GM18951 (cell line): Measurements from ENCODE around the gene TGFBR3.
"Not testable (repeated sequence)": the region's sequence is repeated elsewhere in the genome, so short reads cannot be mapped to it uniquely, and the experiment has no call there.

Experiments
- POLR2A ChIP-seq: IDR thresholded peaks from 4 replicates; pipeline ENCODE4 v1.6.1; 2011; ENCODE audit warnings: mild to moderate bottlenecking; ENCODE audit not compliant: insufficient read length, insufficient read depth; ENCODE audit errors: extremely low read depth
- in situ Hi-C: fragments of 300-500 bp; cut with MboI; formaldehyde crosslinking; loops from one replicate; pipeline ENCODE4 v1.12.0; 2022; ENCODE audit warnings: low sequenced_read_pairs, mixed read lengths, inconsistent platforms; ENCODE audit not compliant: unreplicated experiment

The TGFBR3 gene

GRCh38 chr1:91669584-91670350 lies 216.2 kb downstream of the TGFBR3 start:
- in situ Hi-C loops = no loop called here
- no peak for TF ChIP-seq POLR2A

DNA sequence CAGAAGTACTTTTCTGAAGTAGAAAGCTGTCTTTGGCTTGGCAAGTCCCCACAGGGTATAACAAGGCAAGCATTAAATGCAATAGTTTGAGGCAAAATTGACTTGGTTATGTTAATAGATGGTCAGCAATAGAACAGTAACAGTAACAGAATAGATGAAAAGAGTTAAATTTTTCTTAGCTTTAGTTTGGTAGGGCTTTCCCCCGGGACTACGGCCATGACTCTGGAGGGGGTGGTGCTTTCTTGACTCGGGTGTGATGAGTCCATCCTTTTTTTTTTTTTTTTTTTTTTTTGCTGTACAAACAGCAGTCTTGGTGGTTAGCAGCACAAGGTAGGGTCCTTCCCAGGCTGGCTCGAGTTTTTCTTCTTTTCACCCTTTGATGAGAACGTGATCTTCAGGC lies 219.3 kb downstream of the TGFBR3 start:
- in situ Hi-C loops = not testable (repeated sequence)

DNA sequence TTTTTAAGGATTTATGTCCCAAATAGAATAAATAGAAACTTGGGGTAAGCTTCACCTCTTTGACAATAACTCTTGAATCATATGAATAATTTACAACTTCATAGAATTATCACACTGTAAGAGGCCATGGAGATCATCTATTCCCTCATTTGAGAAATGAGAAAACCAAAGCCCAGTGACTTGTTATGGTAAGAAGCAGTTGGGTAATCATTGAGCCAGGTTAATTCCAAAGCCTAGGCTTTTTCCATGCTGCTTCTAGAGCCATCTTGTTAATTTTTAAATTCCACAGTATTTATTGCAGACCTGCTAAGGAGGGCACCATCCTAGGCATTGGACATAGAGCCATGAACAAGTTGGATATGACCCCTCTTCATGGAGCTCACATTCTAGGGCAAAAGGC lies 224.8 kb downstream of the TGFBR3 start:
- in situ Hi-C loops = no loop called here
- no peak for TF ChIP-seq POLR2A

DNA sequence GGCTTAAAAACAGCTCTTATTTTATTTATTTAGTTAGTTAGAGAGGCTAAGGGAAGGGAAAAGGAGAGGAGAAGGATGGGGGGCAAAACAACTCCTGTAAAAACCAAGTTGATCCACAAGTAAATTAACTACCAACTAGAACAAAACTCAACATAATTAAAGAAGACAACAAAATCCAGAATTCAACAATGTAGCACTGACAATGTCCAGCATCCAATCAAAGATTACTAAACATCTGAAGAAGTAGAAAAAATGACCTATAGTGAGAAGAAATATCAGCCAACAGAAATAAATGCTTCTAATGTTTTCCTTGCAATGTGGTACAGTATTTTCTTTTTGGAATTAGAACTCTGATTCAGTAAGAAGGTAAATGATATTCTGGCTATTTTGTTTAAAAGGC lies 225.2 kb downstream of the TGFBR3 start:
- in situ Hi-C loops = no loop called here
- no peak for TF ChIP-seq POLR2A

DNA sequence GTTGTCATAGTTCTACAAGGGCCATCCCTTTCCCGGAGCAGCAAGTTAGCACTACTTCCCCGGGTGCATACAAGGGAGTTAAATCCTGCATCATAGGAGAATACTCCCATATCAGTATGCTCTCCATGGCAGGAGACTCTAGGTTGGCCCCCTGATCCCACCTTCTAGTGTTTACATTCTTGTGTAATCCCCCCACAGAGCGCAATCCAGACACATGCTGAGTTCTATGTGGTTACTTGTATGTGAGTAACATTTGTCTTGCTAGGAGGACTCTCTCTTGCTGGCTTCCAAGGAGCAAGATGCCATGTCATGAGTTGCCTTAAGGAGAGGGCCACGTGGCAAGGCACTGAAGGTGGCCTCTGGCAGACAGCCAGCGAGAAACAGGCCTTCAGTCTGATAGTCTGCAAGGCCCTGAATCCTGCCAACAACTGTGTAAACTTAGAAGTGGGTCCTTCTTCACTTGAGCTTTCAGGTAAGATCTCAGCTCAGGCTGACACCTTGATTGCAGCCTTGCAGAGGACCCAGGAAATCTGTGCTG lies 230.0 kb downstream of the TGFBR3 start:
- TF ChIP-seq POLR2A = no peak
- in situ Hi-C loops = no loop called here

- TF ChIP-seq POLR2A = no peak
- in situ Hi-C loops = no loop called here
Observed at GRCh38 chr1:91653183-91653582, 232.8 kb downstream of the TGFBR3 start.

DNA sequence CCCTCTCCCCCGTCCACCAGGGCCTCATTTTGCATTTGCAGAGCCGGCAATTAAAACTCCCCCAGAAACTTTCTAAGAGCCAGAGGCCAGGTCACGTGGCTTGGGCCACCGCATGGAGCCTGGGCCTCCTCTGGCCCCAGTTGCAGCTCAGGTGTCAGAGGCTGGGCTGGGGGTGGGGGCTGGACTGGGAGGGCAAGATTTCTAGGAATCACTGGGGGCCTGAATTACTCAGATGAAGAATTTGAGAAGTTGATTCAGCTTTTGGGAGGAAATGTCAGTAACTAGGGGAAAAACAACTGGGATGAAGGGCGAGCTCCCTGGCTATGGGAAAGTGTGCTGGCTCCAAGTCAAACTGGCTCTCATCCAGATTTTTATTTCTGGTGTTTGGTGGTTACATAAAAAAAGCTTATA lies 234.3 kb downstream of the TGFBR3 start:
- in situ Hi-C loops = no loop called here
- no peak for TF ChIP-seq POLR2A

DNA sequence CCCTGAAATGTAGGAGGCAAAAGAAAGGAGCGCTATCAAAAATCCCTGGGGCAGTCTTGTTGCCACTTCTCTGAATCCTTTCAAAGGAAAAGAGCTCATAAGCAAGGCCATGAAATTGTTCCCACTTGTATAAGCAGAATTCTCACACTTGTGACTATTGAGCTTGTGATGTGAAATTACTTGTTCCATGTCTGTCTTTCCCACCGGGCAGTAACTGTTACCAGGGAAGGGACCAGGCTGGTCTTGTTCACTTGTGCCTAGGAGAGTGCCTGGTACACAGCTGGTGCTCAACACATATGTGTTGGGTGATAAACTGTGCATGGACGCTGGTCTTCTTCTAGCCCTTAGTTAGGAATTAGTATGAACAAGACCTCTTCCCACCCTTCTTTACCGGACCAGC lies 234.7 kb downstream of the TGFBR3 start:
- in situ Hi-C loops = no loop called here
- no peak for TF ChIP-seq POLR2A

GRCh38 chr1:91650764-91651163 lies 235.2 kb downstream of the TGFBR3 start:
- in situ Hi-C loops = no loop called here
- TF ChIP-seq POLR2A = no peak

DNA sequence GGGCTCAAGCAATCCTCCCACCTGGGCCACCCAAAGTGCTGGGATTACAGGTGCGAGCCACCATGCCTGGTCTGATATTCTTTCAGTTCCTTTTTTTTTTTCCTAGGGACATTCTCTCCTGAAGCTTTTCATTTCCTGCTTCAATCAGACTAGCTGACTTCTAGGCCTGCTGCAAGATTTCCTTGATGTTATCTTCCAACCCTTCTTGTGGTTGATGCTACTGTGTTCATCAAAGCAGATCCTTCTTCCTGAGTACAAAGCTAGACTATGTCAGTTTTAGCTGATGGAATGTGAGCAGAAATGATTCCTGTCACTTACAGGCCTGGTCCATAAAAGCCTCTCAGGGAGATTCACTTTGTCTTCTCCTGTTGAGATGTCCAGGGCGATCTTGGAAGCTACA lies 238.9 kb downstream of the TGFBR3 start:
- TF ChIP-seq POLR2A = no peak
- in situ Hi-C loops = no loop called here

- no peak for TF ChIP-seq POLR2A
- in situ Hi-C loops = no loop called here
Observed at GRCh38 chr1:91645031-91645430, 240.9 kb downstream of the TGFBR3 start.

DNA sequence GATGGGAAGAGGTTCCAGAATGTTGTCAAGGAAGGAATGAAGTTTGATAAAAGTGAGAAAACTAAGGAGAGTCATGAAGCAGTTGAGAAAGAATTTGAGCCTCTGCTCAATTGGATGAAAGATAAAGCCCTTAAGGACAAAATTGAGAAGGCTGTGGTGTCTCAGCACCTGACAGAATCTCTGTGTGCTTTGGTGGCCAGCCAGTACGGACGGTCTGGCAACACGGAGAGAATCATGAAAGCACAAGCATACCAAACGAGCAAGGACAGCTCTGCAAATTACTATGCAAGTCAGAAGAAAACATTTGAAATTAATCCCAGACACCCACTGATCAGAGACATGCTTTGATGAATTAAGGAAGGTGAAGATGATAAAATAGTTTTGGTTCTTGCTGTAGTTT lies 242.5 kb downstream of the TGFBR3 start:
- in situ Hi-C loops = no loop called here
- TF ChIP-seq POLR2A = no peak

- in situ Hi-C loops = no loop called here
- no peak for TF ChIP-seq POLR2A
Observed at GRCh38 chr1:91640877-91641526, 244.9 kb downstream of the TGFBR3 start.

GRCh38 chr1:91637539-91637994 lies 248.4 kb downstream of the TGFBR3 start:
- in situ Hi-C loops = no loop called here
- TF ChIP-seq POLR2A = no peak
